ENCODE data around the gene ZNF684.
"Not testable (repeated sequence)": the region's sequence is repeated elsewhere in the genome, so short reads cannot be mapped to it uniquely, and the experiment has no call there.

The ZNF684 gene

GRCh38 chr1:40539338-40539737 is 7.9 kb downstream of the ZNF684 start:
- Mint-ChIP-seq H3K4me1 (no peaks in the 10 kb centered on the region), H3K4me3 (no peak overlapping the region), H3K36me3 (ENCODE audit: low read depth) (peaks cover 55% of the 10 kb centered on the region), H3K27me3 (ENCODE audit: low read depth, poor library complexity) (peaks cover 3% of the 10 kb centered on the region), H3K9me3 (peaks cover 19% of the 10 kb centered on the region), H3K27ac (no peak overlapping the region)
- no peak for TF ChIP-seq CTCF (IDR thresholded peaks at IDR 0.05)
- DNase-seq: no peak

GRCh38 chr1:40546957-40547356 is 15.5 kb downstream of the ZNF684 start:
- peaks cover 5% of the 10 kb centered on the region for H3K27me3 Mint-ChIP-seq (ENCODE audit: low read depth, poor library complexity)
- no peak for DNase-seq
- TF ChIP-seq CTCF (IDR thresholded peaks at IDR 0.05): no peak
- no peak overlapping the region for H3K4me3 Mint-ChIP-seq
- H3K36me3 Mint-ChIP-seq (ENCODE audit: low read depth): peaks cover 65% of the 10 kb centered on the region
- no peaks in the 10 kb centered on the region for H3K4me1 Mint-ChIP-seq
- H3K27ac Mint-ChIP-seq: no peak overlapping the region
- peaks cover 47% of the 10 kb centered on the region for H3K9me3 Mint-ChIP-seq

- H3K4me3 Mint-ChIP-seq: no peak overlapping the region
- H3K27ac Mint-ChIP-seq: no peak overlapping the region
- H3K4me1 Mint-ChIP-seq: no peaks in the 10 kb centered on the region
- TF ChIP-seq CTCF (IDR thresholded peaks at IDR 0.05): no peak
- H3K27me3 Mint-ChIP-seq (ENCODE audit: low read depth, poor library complexity): peaks cover 11% of the 10 kb centered on the region
- no peak for DNase-seq
- peaks cover 6% of the 10 kb centered on the region for H3K9me3 Mint-ChIP-seq
- peaks cover 10% of the 10 kb centered on the region for H3K36me3 Mint-ChIP-seq (ENCODE audit: low read depth)
Observed at GRCh38 chr1:40553017-40553416, 21.6 kb downstream of the ZNF684 start.

GRCh38 chr1:40554807-40555206 is 23.4 kb downstream of the ZNF684 start:
- not testable (repeated sequence) for H3K4me3 Mint-ChIP-seq; H3K9me3 Mint-ChIP-seq; DNase-seq; H3K4me1 Mint-ChIP-seq; H3K27ac Mint-ChIP-seq; H3K36me3 Mint-ChIP-seq (ENCODE audit: low read depth)
- H3K27me3 Mint-ChIP-seq (ENCODE audit: low read depth, poor library complexity): peaks cover 11% of the 10 kb centered on the region

GRCh38 chr1:40556121-40556520 is 24.7 kb downstream of the ZNF684 start:
- Mint-ChIP-seq H3K9me3 (peaks cover 13% of the 10 kb centered on the region), H3K36me3 (ENCODE audit: low read depth) (no peaks in the 10 kb centered on the region), H3K4me3 (no peak overlapping the region), H3K27me3 (ENCODE audit: low read depth, poor library complexity) (peaks cover 6% of the 10 kb centered on the region), H3K27ac (no peak overlapping the region), H3K4me1 (no peaks in the 10 kb centered on the region)
- TF ChIP-seq CTCF (IDR thresholded peaks at IDR 0.05): no peak
- DNase-seq: no peak

- DNase-seq; H3K27ac Mint-ChIP-seq; H3K4me1 Mint-ChIP-seq; H3K4me3 Mint-ChIP-seq; H3K36me3 Mint-ChIP-seq (ENCODE audit: low read depth); H3K27me3 Mint-ChIP-seq (ENCODE audit: low read depth, poor library complexity): not testable (repeated sequence)
- peaks cover 14% of the 10 kb centered on the region for H3K9me3 Mint-ChIP-seq
Observed at GRCh38 chr1:40558241-40558640, 26.8 kb downstream of the ZNF684 start.

GRCh38 chr1:40562185-40562584 is 30.7 kb downstream of the ZNF684 start:
- TF ChIP-seq CTCF (IDR thresholded peaks at IDR 0.05): no peak
- Mint-ChIP-seq H3K27ac (no peak overlapping the region), H3K9me3 (peaks cover 14% of the 10 kb centered on the region), H3K27me3 (ENCODE audit: low read depth, poor library complexity) (peaks cover 7% of the 10 kb centered on the region), H3K4me1 (no peaks in the 10 kb centered on the region), H3K36me3 (ENCODE audit: low read depth) (no peaks in the 10 kb centered on the region), H3K4me3 (no peak overlapping the region)
- DNase-seq: no peak
